GM21381 (cell line): ENCODE results near the gene ADARB2.

Experiments
- ATAC-seq: cut with Tn5 transposase; IDR thresholded peaks from one replicate; pipeline ENCODE4 v1.9.1; 2021; ENCODE audit warnings: mild to moderate bottlenecking, moderate library complexity; ENCODE audit not compliant: unreplicated experiment

Gene ADARB2

DNA sequence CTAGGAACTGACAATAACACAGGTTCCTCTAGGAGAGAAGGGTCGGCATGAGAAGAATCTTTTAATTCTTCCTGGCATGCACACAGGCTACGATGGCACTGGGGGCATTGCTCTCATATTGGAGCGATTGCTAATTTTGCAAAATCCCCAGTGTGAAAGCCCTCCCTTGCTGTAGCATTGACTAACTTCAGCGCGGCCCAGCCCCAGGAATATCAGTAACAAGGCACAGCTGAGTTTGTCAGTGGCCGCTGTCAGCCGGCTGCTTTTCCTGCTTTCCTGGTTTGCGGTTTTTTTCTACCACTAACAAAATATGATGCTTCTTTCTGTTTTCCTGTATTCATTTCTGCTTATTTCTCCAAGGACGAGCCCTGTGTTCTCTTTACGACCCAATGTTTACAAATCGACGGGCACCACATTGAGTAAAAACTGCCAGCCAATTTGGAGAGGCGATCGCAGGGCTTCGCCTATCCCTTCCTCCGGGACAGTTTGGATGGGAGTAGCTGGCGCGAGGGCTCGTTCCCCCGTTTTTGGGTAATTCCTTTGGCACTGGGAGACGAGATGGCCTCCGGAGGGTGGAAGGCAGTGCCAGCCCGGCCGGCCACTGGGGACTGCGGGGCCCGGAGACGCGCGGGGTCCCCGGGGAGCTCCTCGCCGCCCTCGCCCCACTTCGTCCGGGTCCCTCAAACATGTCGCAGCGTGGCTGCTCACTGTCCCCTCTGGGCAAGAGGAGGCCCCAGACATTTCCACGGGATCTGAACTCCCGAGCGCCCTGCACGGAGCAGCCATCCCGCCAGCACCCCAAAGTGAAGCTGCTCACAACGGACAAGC is 967 bp downstream of the ADARB2 start:
- ATAC-seq, result no peak

DNA sequence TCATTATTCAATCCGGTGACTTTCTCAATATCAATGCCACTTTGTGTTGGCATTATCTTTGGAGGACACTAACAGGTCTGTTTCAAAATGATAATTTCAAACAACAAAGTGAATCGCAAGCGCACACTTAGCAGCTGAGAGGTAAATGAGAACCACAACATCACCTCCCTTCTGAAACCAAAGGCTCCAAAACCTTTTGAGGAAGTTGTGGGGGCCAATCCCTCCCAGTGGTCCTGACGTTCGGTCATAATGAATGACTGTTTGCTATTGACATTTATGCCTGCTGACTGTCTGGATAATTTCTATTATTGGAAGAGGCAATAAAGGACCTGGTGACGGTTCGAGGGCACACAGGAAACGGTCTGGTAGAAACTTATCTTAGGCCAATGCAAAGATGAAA is 1.8 kb downstream of the ADARB2 start:
- no peak for ATAC-seq

DNA sequence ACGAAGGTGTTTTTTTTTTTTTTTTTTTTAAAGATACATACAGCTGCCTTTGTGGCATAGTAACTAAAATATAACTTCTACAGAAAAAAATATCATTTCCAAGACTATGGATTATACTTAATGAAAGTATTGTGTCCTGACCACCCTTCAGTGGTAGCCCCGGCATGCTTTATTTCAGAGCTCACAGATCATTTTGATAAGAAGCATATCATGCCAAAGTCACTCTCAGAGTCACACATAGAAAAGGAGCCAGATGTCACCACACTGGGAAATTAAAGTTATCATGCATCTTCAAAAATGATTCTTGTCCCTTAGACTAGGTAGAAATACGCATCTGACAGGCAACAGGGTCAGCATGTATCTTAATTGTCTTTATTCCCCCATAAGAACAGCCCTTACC is 3.0 kb downstream of the ADARB2 start:
- ATAC-seq, result no peak

DNA sequence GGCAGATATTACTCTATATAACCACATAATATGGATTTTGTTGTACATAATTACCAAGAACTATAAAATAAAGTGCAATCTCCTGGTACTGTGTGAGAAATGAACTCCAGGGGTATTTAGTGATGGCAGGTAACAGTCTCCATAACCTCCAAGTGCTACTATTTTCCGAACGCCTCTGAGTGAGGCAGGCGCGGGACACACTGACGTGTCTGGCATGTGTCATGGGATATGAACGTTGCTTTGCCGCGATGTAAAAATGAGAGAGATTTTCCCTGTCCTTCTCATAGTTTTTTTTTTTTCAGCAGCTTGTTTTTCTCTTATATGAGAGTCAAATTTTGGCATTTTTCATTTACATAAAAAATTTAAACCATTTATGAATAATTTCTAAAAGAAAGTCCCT is 3.6 kb downstream of the ADARB2 start:
- ATAC-seq, result no peak

DNA sequence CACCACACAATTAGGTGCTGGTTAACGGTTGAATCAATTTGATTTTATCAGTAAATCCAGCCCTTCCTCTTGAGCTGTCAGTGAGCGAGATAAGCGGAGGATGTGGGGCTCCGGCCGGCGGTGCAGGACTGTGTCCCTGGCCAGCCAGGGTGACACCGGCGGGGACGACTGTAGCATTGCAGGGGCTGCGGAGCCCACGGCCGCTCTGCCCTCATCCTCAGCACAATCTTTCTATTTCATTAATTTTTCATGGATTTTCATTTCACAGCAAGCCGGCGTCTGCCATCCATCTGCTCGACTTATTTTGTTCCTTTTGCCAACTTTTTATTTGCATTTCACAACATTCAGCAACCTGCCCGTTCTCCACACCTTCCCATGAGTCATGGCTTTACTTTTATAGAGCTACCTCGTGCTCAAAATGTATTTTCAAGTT is 4.7 kb downstream of the ADARB2 start:
- no peak for ATAC-seq

DNA sequence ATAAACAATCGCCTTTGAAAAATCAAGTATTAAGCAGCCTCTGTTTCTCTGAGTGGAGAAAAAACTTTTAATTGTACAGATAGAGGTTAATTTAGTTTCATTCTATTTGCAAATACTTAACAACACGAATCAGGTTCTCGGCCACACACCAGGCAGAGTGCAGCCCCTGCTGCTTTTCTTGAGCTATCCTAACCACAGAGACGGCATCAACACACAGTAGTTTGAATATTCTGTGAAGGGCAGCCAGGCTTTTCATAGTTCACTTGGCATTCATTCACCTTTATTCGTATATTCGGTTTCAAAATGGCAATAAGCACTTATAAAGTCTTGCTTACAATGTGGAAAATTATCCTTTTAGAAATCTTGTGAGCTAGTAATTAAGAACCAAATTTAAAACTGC is 5.7 kb downstream of the ADARB2 start:
- ATAC-seq, result no peak

DNA sequence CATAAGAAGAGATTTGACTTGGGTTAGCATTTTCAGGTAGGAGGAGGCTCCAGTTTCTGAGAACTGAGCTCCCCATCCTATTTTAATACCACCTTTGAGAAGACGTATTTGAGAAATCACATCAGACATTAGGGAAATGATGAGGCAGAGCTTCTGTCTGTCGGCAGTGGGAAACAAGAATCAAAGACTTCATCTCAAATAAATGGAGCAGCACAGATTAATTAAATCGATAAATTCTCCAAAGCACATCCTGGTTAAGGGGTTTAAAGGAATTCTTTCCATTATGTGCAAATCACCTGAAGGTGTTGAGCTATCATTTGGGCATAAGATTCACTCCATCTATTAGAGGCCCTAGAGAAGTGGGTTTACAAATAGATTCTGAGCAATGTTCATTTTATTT is 7.6 kb downstream of the ADARB2 start:
- no peak for ATAC-seq

DNA sequence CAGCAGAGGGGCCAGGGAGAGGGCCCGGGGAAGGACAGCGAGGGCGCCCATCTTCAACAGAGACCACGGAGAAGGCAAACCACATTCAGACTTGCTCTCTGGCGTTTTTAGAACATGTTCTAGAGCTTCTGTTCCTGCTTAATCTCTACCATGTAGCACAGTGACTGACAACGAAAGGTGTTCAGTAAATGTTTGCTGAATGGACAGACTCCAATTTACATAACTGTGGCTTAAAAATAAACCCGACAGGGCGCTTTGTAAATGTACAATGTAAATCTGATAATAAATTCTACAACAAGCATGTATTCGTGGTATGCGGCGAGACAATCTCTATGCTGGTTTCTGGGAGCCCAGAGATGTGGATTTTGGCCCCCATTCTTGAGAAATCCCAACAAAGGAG is 10.5 kb downstream of the ADARB2 start:
- ATAC-seq, result no peak

DNA sequence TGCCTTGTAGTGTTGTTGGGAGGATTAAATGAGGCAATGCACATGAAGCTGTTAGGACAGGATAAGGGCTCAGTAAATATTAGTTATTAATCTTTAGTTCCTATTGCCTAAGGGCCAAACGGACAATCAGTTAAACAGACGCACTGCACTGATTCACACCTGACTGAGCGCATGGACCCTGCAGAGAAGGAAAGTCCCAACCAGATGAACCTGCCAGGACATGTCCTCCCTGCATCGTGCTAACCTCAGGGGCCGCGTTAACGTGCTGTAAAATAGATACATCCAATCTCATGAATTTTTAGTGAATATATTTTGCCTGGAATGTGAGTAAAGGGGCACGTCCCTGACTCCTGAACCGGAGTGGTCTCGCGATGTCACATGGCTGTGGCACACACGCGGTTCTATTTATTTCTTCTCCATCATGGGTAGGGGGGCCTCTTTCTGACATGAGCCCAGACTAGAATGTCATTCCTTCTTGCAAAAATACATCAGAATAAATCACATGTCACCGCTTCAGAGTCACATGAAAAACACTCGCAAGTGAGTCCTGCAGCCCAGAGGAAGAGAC is 12.3 kb downstream of the ADARB2 start:
- ATAC-seq, result no peak

DNA sequence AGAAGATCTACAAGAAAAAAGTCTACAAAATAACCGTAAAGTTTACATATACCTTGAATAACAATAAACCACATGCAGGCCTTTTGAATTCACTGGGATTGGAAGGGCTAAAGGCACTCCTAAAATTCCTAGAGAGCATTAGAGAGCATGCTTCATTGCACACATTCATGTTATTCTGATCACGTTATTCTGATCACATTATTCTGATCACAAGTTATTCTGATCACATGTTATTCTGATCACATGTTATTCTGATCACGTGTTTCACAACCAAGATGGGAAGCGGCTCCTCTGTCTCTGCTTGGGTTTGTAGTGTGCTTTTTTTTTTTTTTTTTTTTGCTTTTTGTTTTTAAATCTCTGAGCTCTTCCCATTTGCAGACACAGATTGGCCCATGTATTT is 20.5 kb downstream of the ADARB2 start:
- no peak for ATAC-seq

DNA sequence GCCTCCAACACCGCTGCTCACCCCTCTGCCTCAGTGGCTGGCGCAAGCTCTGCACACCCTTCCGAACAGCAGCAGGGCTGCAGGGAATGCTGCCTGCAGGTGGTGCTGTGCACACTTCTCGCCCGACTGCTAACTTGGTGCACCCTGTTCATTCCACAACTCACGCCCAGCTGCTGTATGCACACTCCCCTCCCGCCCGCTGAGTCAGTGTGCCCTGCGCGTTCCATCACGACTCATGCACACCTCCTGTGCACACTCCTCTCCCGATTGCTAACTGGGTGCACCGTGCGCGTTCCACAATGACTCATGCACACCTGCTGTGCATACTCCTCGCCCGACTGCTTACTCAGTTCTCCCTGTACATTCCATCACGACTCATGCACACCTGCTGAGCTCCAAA is 21.5 kb downstream of the ADARB2 start:
- no peak for ATAC-seq

DNA sequence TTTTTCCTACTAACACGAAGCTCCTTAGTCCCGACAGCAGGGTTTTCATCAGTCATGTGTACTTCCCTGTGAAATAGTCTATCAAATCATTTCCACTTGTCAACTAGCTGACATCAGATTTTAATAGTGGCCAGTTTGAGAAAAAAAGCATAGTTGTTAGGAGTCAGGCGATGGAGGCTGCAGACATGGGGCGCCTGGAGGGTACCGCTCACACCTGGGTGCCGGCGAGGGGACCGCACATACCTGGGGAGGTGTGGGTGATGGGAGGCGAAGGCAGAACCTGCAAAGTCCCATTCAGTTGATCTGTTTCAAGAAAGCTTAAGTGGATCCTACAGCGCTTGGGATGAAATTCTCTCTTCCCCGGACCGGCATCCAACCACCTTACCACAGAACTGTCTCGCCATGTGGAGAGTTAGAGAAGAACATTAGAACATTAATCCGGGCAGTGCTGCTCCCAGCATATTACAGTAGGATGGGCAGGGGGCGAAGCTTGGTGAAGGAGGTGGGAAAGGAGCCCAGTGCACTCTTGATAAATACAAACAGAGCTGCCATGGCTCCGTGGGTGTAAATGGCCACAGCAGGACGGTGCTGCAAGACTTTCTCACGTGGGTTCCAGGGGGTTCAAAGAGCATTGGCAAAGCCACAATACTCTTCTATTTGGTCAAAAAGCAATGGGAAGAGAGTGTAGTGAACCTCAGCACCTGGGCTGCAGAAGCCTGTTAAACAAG is 24.2 kb downstream of the ADARB2 start:
- ATAC-seq, result no peak

DNA sequence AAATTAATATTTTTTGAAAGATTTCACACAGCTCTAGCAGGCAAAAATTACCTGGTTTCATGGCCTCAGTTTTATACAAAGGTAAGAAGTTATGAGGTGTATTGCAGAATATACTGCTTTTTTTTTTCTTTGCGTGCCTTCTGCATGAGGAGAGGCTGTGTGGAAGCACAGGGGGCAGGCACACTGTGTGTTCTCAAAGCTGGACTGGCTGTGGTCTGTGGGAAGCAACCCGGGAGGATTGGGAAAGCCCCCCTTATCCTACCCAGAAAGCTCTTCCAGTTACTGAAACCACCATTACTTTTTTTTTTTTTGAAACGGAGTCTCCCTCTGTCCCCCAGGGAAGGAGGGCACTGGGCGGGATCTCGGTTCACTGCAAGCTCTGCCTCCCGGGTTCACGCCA is 25.0 kb downstream of the ADARB2 start:
- ATAC-seq, result no peak

DNA sequence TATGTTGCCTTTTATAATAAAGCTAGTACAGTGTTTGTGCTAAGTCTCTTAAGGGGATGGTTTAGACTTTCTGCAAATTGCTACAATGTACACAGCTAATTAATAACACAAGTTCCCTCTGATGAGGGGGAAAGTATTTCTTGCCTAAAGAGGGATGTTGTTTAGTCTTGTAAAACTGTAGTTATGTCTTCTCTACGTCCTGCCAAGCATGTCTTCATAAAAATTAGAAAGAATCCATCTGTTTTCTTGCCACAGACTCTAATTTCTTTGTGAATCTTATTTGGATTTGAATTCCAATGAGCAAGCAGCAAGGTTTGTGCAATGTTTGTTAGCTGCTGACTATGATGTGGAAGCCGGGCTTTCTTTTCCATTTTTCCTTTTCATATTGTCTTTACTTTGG is 28.2 kb downstream of the ADARB2 start:
- ATAC-seq, result no peak

DNA sequence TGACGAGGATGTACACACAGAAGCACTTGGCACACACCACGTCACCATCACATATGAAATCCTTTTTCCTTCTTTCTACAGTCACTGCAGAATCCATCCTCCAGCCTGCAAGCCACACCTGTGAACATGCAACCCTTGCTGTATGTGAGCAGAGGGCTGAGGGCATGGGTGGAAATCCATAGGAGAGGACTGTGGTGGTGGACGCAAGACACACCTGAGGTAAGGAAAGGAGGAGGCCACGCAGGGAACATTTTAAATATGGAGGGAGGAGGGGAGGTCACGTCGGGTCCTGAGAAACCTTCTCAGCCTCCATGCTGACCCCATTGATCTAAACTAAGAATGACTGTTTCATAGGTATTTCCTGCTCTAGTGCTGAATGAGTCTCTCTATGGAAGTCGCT is 28.6 kb downstream of the ADARB2 start:
- ATAC-seq, result no peak

DNA sequence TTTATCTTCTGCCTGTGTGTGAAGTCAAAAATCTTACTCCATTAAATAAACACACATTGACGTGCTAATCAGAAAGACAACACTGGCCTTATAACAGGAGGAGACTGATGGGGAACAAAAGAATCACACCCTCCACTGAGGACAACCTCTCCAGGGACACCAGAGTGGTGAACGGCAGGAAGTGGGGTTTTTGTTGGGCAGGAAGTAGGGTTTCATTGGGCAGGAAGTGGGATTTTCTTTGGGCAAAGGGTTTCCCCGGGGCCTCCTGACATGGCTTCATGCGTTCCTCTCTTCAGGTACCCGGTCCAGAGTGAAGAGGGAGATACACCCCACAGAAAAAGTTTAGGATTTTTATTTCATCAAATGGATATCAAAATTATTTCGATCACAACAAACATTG is 30.6 kb downstream of the ADARB2 start:
- ATAC-seq, result no peak

DNA sequence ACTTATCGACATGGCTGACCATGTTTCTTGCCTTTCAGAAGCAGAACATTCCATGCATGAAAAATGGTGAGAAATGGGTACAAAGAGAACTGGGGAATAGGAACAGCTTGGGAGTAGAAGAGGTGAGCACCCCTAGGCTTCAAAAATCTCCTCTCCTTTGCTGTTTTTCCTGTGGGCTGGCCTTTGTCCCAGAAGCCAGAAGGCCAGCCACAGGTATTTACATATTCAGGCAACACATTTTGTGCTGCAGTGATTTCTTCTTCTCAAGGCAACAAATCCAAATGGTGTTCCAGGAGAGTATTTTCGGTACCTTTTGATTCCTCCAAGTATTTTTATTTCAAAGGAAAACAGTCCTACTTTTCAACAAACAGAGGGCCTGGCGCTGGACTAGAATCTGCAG is 31.1 kb downstream of the ADARB2 start:
- no peak for ATAC-seq

DNA sequence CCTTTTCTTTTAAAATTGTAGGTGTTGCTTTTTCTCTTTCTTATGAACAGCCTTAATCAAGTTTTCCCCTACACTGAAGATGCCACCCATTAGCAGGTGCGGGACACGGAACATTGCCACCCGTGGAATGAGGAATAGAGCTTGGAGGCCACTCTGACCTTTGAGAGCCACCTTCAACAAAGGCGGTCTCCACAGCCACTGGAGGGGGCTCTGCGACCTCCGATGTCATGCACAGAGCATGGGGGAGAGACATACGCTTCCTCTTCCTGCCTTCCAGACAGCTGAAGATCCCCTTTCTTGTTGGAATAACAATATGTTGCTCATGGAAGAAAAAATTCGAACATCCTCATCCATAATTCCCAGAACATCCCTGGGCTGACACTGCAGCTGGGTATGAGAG is 39.1 kb downstream of the ADARB2 start:
- no peak for ATAC-seq

DNA sequence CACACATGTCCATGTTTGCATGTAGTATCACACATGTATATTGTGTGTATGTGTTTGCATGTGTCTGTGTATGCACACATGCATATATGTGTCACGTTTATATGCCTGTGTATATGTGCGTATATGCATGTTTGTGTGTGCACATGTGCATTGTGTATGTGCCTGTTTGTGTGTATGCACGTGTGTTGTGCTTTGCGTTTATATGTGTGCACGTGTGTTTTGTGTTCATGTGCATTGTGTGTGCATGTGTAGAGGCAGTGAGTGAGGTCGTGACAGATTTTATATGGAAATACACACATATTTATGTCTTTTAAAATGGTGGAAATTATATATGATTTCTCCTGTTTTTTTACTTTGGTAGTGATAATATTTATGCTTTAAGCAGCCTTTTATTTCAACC is 41.2 kb downstream of the ADARB2 start:
- ATAC-seq, result no peak

DNA sequence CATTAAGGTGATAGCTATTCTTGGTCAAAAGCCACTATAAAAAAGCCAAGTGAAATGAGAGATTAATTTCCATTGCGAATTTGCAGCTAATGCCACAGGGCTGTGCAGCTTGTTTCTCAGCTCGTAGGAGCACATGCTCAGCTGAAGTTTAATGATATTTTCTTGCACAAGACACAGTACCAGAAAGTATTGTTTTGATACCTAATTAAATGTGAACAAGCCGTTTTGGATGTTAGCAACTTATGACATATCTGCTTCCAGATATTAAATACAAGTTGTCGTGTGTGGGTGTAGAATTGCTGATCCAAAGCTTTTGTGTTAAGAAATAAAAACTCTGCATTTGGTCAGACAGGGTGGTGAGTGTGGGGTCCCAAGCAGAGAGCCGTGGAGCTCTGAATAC is 47.2 kb downstream of the ADARB2 start:
- no peak for ATAC-seq

DNA sequence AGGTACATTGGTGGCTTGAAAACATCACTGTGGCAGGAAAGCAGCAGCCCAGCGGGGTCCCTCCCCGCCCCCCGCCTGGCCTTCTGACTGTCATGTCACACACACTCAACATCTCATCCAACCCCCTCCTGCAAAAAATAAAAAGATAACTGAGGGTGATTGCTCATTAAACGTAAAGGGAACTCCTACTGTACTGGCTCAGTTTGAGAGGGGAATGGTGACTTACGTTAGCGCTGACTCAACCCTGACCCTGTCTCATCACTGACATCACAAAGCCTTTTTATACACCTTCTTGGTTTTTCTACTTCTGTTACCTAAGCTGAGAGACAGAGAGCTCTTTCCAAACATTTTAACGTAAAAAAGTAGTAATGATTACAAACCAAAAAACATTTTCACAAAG is 48.8 kb downstream of the ADARB2 start:
- ATAC-seq, result no peak

DNA sequence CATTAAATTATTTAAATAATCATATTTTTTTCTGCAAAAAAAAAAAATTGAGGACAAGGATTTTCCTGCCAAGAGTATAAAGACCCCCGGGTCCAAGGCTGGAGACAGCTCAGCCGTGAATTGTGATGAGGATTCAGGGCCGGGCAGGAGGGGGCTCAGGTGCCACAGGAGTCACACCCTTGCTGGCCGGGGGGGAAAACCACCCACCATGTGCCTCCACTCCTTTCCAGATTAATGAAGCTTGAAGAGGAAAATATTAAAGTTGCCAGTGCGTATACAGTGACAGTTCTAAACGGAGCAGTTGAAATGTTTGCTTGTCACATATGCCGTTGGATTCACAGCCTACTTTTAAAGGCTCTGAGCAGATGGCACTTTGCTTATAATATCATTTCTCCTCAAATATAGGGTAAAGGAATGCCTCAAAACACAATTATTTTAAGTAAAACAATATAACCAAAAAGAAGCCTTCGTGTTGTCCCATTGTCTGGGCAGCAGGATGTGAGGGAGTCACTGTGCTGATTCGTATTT is 49.6 kb downstream of the ADARB2 start:
- ATAC-seq, result no peak
